Stimulated activated CD4-positive, alpha-beta T cell treated with anti-CD3 and anti-CD28 coated beads, Interleukin-12 subunit alpha, Interleukin-12 subunit beta, amount 100 ng/mL, for 4 hours (primary cell): ENCODE data around the gene ZNF486.
A peak's percentile ranks its signal among the peaks of the same experiment; 100 is the strongest.
"Not testable (repeated sequence)": the region's sequence is repeated elsewhere in the genome, so short reads cannot be mapped to it uniquely, and the experiment has no call there.

ENCODE experiments used
- DNase-seq: peaks from one replicate; pipeline ENCODE4 v3.0.0-alpha.2; 2020

The ZNF486 gene

DNA sequence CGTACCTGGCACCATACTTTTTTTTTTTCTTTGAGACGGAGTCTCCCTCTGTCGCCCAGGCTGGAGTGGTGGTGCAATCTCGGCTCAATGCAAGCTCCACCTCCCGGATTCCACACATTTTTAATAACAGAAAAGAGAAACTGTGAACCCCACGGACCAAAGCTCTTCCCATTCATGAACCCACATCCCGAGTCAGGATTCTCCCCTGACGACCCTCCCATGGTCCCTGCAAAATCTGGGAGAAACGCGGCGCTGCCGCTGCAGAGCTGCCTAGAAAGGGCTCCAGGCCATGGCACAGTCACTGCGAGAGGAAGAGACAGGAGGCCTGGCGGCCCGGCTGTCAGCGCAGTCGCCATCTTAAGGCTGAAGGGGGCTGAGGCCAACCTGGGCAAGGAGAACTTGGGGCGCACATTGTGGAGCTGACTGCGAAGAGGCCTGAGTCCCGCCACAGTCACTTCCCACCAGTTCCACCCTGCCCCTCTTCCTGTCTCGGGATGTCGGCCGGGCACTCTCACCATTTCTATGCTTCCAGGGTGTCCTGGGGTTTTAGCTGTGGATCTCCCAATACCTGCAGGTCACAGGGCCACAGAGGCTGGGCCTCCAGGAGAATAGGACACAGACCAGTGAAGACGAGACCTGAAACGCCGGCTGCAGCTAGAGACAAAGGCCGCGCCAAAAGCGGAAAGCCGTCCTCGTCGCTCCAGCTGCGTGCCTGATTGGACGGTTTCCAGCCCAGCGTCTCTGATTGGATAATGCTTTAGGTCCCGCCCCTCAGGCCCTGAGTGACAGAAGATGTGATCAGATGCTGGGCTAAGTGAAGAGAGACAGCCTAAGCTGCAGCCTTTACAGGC lies 71.0 kb downstream of the ZNF486 start:
- peak; percentile 82 for DNase-seq

DNA sequence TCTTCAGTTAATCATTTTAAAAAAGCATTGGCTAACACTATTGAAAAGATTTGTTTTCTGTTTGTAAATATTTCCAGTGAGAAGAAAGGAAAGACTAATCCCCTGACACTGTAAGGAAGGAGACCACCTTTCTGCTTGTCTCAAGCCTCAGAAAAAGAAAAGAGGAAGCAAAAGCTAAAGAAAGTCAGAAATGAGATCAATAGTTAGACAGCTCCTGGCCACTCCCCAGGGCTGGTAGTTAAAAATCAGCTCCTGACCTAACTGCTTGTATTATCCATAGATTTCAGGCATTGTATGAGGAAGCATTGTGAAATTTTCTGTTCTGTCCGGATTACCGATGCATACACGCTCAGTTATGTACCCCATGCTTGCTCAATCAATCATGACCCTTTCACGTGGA lies 76.6 kb downstream of the ZNF486 start:
- no peak for DNase-seq

DNA sequence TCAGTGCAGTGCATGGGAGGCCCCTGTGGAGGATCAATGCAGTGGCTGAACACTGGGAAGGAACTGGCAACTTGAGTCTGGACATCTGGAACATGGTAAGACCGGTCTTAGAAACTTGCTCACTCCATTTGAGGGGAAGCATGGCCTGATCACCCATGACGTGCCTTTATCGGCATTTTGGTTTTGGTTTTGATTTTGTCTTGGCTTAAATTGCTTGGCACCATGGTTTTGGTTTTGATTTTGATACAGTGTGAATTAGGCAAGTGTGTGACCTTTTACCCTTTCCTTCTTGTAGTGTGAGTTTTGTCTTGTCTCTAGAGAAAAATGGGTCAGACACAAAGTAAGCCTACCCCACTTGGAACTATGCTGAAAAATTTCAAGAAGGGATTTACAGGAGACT lies 77.3 kb downstream of the ZNF486 start:
- no peak for DNase-seq

DNA sequence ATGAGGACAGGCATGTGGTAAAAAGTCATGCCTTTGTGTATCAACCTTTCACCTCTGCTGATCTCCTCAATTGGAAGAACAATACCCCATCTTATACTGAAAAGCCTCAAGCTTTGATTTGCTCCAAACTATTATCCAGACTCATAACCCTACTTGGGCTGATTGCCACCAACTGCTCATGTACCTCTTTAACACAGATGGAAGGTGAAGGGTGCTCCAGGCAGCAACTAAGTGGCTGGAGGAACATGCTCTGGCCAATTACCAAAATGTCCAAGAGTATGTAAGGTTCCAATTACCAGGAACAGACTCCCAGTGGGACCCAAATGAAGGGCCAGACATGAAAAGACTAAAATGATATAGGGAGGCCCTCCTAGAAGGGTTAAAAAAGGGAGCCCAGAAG lies 78.3 kb downstream of the ZNF486 start:
- DNase-seq: no peak

DNA sequence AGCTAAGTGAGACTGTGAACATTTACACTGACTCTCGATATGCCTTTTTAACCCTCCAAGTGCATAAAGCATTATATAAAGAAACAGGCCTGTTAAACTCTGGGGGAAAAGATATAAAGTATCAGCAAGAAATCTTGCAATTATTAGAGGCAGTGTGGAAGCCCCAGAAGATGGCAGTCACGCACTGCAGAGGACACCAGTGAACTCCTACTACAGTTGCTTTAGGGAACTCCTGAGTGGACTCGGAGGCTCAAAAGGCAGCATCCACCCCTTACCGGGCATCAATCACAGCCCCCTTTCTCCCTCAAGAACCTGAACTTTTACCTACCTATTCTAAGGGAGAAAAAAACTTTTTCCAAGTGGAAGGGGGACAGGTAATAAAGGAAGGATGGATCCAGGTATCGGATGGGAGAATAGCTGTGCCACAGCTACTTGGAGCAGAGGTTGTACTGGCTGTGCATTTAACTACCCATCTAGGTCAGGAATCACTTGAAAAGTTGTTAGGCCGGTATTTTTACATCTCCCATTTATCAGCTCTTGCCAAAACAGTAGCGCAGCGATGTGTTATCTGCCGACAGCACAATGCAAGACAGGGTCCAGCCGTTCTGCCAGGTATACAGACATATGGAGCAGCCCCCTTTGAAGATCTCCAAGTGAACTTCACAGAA lies 80.1 kb downstream of the ZNF486 start:
- peak; percentile 22 for DNase-seq

DNA sequence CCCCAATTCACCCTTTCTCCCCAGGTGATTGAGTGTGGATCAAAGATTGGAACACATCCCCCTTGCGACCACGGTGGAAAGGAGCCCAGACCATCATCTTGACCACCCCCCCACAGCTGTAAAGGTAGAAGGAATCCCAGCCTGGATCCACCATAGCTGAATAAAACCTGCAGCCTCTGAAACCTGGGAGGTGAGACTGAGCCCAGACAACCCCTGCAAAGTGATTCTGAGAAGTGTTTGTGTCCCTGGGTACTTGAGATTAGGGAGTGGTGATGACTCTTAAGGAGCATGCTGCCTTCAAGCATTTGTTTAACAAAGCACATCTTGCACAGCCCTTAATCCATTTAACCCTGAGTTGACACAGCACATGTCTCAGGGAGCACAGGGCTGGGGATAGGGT lies 81.2 kb downstream of the ZNF486 start:
- not testable (repeated sequence) for DNase-seq
